ENCODE results near the gene STRBP. TPM values are rescaled to one million over a fixed set of nuclear protein-coding genes. Genes with fewer than 3 reads are reported as not detected.

Gene STRBP
- total RNA-seq, 4 donors from 2014 or later = 10.6 to 18.4 (median 14.5) TPM

- H3K4me3 ChIP-seq = no peak overlapping the region
- no peak for DNase-seq (ENCODE audit: low spot score in 2 of 2)
- H3K36me3 ChIP-seq = peaks cover 93% of the 10 kb centered on the region
- H3K27ac ChIP-seq = no peak overlapping the region
- no peaks in the 10 kb centered on the region for H3K9me3 ChIP-seq
- no peak for TF ChIP-seq EP300 (IDR thresholded peaks at IDR 0.05)
- TF ChIP-seq CTCF (IDR thresholded peaks at IDR 0.05) = no peak
- TF ChIP-seq POLR2A (IDR thresholded peaks at IDR 0.05) = no peak
- TF ChIP-seq POLR2AphosphoS5 (IDR thresholded peaks at IDR 0.05) = no peak
- no peaks in the 10 kb centered on the region for H3K4me1 ChIP-seq
- no peaks in the 10 kb centered on the region for H3K27me3 ChIP-seq
- WGBS = 90% methylated on average over 3 of the region's 3 CpGs
These were observed 170.8 kb downstream of the STRBP start for GRCh38 chr9:123097430-123098095.

GRCh38 chr9:123096987-123097386 is 171.4 kb downstream of the STRBP start:
- no peak for TF ChIP-seq POLR2A (IDR thresholded peaks at IDR 0.05)
- TF ChIP-seq EP300 (IDR thresholded peaks at IDR 0.05) = no peak
- TF ChIP-seq POLR2AphosphoS5 (IDR thresholded peaks at IDR 0.05) = no peak
- no peak for TF ChIP-seq CTCF (IDR thresholded peaks at IDR 0.05)
- 90% methylated on average over 3 of the region's 3 CpGs for WGBS

GRCh38 chr9:123093141-123093540 is 175.2 kb downstream of the STRBP start:
- 89% methylated on average over 3 of the region's 3 CpGs for WGBS

More at GRCh38 chr9:123096987-123097386, 171.4 kb downstream of the STRBP start:
- no peaks in the 10 kb centered on the region for H3K27me3 ChIP-seq
- DNase-seq (ENCODE audit: low spot score in 2 of 2) = no peak
- H3K9me3 ChIP-seq = no peaks in the 10 kb centered on the region
- H3K27ac ChIP-seq = no peak overlapping the region
- no peaks in the 10 kb centered on the region for H3K4me1 ChIP-seq
- no peak overlapping the region for H3K4me3 ChIP-seq
- H3K36me3 ChIP-seq = peaks cover 93% of the 10 kb centered on the region

GRCh38 chr9:123091459-123091858 is 176.9 kb downstream of the STRBP start:
- Histone ChIP-seq H3K36me3 (peaks cover 84% of the 10 kb centered on the region), H3K4me1 (no peaks in the 10 kb centered on the region), H3K9me3 (no peaks in the 10 kb centered on the region), H3K4me3 (no peak overlapping the region), H3K27ac (no peak overlapping the region), H3K27me3 (no peaks in the 10 kb centered on the region)
- DNase-seq (ENCODE audit: low spot score in 2 of 2) = no peak
- TF ChIP-seq EP300 (IDR thresholded peaks at IDR 0.05) (no peak), CTCF (IDR thresholded peaks at IDR 0.05) (no peak)
- 92% methylated on average over 2 of the region's 2 CpGs for WGBS

More at GRCh38 chr9:123093141-123093540, 175.2 kb downstream of the STRBP start:
- TF ChIP-seq EP300 (IDR thresholded peaks at IDR 0.05) (no peak), CTCF (IDR thresholded peaks at IDR 0.05) (no peak), POLR2A (IDR thresholded peaks at IDR 0.05) (no peak), POLR2AphosphoS5 (IDR thresholded peaks at IDR 0.05) (no peak)
- Histone ChIP-seq H3K27me3 (no peaks in the 10 kb centered on the region), H3K9me3 (no peaks in the 10 kb centered on the region), H3K27ac (no peak overlapping the region), H3K36me3 (peaks cover 91% of the 10 kb centered on the region), H3K4me1 (no peaks in the 10 kb centered on the region), H3K4me3 (no peak overlapping the region)
- DNase-seq (ENCODE audit: low spot score in 2 of 2) = no peak

- DNase-seq (ENCODE audit: low spot score in 2 of 2) = no peak
- Histone ChIP-seq H3K27me3 (no peaks in the 10 kb centered on the region), H3K27ac (no peak overlapping the region), H3K9me3 (no peaks in the 10 kb centered on the region), H3K4me3 (no peak overlapping the region), H3K4me1 (no peaks in the 10 kb centered on the region), H3K36me3 (peaks cover 79% of the 10 kb centered on the region)
- TF ChIP-seq EP300 (IDR thresholded peaks at IDR 0.05) (no peak), POLR2AphosphoS5 (IDR thresholded peaks at IDR 0.05) (no peak), POLR2A (IDR thresholded peaks at IDR 0.05) (no peak), CTCF (IDR thresholded peaks at IDR 0.05) (no peak)
- 92% methylated on average over 2 of the region's 2 CpGs for WGBS
These were observed 177.4 kb downstream of the STRBP start for GRCh38 chr9:123090956-123091355.

Data from suprapubic skin (tissue), 4 donors.